Measurements from ENCODE around the gene LAMTOR3.

LAMTOR3 gene

DNA sequence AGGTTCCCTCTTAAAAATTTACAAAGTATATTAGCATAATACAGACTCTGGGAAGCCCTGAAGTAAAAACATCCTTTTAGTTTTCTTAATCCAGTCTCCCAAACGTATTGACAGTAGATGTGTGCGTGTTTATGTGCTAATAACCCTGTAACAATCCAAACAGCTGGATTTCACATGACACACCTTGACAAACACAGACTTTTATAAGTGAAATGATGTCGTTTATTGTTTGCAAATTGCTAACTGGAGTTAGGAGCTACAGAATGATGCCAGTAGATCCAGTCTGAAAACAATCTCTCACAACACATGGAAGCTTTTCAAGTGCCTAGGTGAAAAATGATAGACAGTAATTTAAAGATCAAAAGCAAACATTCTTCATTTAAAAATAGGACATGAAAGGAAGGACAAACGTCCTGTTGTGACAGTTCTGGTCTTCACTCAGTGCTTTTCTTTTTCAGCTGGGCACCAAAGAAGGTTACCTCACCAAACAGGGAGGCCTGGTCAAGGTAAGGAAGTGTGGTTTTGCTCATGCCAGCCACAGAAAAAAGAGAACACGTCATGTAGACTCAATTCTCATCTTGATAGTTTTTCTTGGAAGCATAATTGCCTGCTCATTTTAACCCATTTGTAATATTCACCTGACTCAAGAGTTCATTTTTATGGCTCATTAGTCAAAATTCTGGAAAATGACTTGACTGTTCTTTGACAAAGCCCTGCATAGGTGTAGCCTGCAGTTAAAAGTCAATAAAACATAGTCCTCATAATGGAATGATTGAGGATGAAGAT lies 32.9 kb downstream of the LAMTOR3 start:
- no peak for DNase-seq (ENCODE audit: low read depth)

GRCh38 chr4:99860521-99860920 lies 33.7 kb downstream of the LAMTOR3 start:
- DNase-seq (ENCODE audit: low read depth): no peak

DNA sequence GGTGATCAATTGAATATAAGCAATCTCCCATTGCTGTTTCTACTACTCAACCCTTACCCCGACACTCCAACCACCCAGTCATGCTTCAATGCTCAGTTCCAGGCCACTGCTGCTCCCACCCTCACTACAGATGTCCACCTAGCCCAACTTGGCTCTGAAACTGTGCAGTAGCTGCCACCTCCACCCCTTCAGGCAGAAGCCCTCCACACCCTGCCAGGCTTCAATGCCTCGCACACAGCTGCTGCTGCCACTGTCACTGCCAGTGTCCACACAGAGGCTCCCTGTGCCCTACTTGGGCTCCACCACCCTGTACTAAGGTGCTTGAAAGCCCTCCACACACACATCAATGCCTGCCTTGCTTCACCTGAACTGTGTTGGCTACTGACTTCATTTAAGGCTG lies 34.6 kb downstream of the LAMTOR3 start:
- no peak for DNase-seq (ENCODE audit: low read depth)

DNA sequence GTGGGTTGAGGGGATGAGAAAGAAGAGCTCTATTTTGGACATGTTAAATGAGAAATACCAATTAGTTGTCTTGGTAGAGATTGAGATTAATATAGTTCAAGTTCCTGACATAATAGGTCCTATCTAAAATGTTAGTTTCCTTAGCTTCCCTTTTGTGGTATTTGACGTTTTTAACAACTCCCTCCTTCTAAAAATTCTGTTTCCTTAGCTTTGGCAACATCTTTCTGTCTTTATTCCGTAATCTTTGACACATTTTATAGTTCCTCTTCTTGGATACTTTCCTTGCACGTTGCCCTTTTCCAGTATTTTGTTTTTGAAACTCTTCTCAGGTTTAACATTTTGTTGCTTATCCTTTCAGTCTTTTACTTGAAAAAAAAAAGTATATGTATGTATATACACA lies 36.9 kb downstream of the LAMTOR3 start:
- DNase-seq (ENCODE audit: low read depth): no peak

DNA sequence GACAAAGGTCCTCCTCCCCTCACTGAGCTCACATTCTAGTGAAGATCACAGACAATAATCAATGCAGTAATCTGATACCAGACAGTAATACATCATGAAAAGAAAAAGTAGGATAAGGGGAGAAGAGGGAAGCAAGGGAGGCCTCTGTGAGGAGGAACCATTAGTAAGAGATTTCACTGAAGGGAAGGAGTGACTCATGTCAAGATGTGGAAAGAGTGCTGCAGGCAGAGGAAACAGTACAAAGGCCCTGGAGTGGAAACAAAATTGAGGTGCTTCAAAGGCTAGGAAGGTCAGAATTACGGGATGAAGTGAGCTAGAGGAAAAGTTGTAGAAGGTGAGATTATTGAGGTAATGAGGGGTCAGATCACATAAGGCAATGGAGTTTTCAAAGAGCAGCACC lies 38.1 kb downstream of the LAMTOR3 start:
- DNase-seq (ENCODE audit: low read depth): no peak

GRCh38 chr4:99855678-99856077 lies 38.5 kb downstream of the LAMTOR3 start:
- no peak for DNase-seq (ENCODE audit: low read depth)

- no peak for DNase-seq (ENCODE audit: low read depth)
Observed at GRCh38 chr4:99853999-99854398, 40.2 kb downstream of the LAMTOR3 start.

GRCh38 chr4:99853190-99853589 lies 41.0 kb downstream of the LAMTOR3 start:
- no peak for DNase-seq (ENCODE audit: low read depth)

DNA sequence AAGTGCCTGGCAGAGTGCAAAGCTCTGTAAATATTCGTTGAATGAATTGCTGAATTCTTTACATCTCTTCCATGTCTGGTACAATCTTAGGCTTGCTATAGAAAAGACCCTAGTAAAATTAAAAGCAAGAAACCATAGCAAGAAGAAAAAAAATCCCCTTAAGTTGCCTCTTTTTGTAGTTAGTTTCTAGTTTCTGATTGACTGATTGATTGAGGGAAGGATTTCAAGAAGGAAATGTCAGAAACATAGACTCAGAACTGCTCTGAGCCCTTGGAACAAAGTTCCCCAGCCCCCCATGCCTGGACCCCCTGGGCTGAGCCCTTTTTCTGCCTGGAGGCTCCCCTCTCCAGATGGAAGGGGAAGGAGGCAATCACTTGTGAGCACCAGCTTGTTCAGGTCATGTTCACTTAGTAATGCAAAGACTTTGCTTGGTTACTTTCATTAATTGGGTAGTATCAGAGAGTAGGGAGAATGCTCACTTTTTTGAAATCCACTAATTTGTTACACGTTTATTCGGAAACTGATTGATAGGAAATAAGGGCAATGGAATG lies 42.0 kb downstream of the LAMTOR3 start:
- DNase-seq (ENCODE audit: low read depth): no peak

GRCh38 chr4:99848591-99849001 lies 45.6 kb downstream of the LAMTOR3 start:
- no peak for DNase-seq (ENCODE audit: low read depth)

GRCh38 chr4:99847362-99847976 lies 46.8 kb downstream of the LAMTOR3 start:
- DNase-seq (ENCODE audit: low read depth): no peak

DNA sequence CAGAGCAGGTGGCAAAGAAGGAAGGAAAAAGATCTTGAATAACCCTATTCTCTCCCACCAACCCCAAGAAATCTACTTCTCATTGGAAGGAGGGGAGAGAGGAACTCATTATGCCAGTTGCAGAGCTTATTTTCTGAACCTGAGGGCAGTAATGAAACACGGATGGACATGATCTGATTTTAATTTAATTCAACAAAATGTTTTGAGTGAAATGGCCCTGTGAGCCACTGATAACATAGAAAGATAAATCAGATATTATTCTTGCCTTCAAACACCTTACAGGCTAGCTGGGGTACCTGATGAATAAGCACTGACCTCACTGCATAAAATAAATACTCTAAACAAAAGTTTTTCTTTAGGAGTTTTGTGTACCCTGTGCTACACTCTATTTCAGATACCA lies 47.3 kb downstream of the LAMTOR3 start:
- no peak for DNase-seq (ENCODE audit: low read depth)

- no peak for DNase-seq (ENCODE audit: low read depth)
Observed at GRCh38 chr4:99845708-99846469, 48.3 kb downstream of the LAMTOR3 start.

DNA sequence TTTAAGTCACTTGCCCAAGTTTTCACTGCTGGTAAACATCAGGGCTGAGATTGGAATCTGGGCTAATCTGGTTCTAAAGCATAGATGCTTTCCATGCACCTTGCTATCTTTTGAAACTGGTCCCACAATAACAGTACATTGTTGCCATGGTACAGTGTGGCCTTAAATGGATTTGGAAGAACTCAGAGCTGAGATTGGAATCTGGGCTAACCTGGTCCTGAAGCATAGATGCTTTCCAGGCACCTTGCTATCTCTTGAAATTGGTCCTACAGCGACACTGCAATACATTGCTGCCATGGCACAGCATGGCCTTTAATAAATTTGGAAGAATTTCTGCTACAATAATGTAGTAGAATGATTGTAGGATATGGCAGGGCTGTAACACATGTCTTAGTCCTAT lies 49.0 kb downstream of the LAMTOR3 start:
- DNase-seq (ENCODE audit: low read depth): no peak

DNA sequence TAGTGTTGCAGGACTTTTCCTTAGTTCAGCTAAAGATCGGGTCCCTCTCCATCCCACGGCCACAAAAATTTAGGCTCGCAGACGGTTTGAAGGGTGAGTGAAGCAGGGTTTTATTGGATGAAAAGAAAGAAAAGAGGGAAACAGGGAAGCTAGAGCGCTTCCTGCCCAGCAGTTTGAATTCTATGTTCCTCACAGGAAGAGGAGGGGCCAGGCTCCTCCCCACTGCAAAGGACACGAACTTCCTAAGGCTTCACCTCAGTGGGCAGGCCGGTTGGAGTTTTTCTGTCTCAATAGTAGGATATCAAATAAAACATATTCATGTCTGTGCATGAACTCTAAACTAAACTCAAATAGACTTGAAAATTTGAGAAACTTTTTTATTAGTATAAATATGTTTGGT lies 50.2 kb downstream of the LAMTOR3 start:
- no peak for DNase-seq (ENCODE audit: low read depth)

DNA sequence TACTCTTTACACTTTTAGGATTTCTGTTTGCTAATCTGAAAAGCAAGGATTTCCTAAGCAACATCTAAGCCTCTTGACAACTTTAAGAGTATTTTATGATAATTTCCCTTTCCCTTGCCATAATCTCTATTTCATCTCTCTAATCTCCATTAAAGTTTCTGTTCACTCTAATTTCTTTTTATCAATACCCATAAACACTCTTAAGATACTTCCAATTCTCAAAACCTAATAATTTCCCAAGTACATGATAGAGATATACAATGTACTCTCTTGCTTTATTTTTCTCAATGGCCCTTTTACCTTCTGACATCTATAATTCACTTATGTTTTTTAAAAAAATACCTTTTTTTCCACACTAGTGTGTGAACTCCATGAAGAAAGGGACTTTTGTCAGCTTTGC lies 50.8 kb downstream of the LAMTOR3 start:
- DNase-seq (ENCODE audit: low read depth): no peak

DNA sequence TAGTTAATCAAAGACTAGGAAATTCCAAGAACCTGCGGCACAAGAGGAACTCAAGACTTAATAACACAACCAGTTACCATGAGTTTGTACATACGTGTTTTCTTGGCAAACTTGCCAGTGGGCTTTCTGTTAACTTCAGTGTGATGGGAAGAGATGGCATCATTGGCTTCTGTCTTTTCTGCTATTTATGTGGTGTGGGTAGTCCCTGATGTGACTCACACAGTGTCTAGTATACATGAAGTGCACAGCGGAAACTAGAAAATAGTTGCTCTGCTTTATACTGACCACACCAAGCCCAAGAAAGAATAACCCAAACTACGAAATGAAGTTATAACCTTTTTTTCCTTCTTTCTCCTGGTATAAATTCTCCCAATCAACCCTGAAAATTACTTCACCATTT lies 53.1 kb downstream of the LAMTOR3 start:
- DNase-seq (ENCODE audit: low read depth): no peak

DNA sequence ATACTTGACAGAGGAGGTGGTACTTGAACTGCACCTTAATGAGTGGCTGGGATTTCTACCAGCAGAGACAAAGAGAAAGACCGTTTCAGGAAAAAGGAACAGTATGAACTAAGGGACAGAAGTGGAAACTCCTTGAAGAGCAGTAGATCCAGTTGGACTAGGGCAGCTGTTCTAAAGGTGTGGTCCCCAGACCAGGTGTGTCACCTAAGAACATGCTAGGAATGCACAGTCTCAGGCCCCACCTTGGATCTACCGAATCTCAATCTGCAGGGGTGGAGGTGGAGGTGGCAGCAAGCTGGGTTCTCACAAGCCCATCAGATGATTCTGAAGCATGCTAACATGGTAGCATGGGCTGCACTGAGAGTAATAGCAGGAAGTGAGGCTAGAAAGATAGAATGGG lies 55.3 kb downstream of the LAMTOR3 start:
- no peak for DNase-seq (ENCODE audit: low read depth)

- no peak for DNase-seq (ENCODE audit: low read depth)
Observed at GRCh38 chr4:99835942-99836341, 58.3 kb downstream of the LAMTOR3 start.

GRCh38 chr4:99834569-99834968 lies 59.7 kb downstream of the LAMTOR3 start:
- DNase-seq (ENCODE audit: low read depth): no peak

DNA sequence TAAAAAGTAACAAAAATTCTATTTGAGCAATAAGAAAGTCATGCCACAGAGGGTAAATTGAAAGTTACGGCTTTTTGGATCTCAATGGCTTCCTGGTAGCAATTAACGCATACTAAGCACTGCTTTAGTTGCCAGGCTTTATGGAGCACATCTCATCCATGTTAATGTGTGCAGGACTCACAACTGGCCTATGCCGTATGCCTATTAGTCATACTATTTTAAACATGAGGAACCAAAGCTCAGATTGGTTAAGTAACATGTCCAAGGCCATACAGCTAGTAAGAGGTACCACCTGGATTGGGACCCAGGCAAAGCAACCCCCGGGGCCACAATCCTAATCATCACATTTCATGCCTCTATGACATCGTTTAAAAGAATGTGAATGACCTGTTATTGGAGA lies 60.5 kb downstream of the LAMTOR3 start:
- DNase-seq (ENCODE audit: low read depth): no peak

GRCh38 chr4:99832758-99833157 lies 61.5 kb downstream of the LAMTOR3 start:
- no peak for DNase-seq (ENCODE audit: low read depth)

GRCh38 chr4:99832321-99832720 lies 61.9 kb downstream of the LAMTOR3 start:
- no peak for DNase-seq (ENCODE audit: low read depth)
